ENCODE results near the gene RPH3AL.

- TF ChIP-seq EP300 (IDR thresholded peaks at IDR 0.05; ENCODE audit: borderline replicate concordance in 1 of 2, low read depth in 2 of 2, low read length in 2 of 2): no peak
- TF ChIP-seq, protein P1, sequence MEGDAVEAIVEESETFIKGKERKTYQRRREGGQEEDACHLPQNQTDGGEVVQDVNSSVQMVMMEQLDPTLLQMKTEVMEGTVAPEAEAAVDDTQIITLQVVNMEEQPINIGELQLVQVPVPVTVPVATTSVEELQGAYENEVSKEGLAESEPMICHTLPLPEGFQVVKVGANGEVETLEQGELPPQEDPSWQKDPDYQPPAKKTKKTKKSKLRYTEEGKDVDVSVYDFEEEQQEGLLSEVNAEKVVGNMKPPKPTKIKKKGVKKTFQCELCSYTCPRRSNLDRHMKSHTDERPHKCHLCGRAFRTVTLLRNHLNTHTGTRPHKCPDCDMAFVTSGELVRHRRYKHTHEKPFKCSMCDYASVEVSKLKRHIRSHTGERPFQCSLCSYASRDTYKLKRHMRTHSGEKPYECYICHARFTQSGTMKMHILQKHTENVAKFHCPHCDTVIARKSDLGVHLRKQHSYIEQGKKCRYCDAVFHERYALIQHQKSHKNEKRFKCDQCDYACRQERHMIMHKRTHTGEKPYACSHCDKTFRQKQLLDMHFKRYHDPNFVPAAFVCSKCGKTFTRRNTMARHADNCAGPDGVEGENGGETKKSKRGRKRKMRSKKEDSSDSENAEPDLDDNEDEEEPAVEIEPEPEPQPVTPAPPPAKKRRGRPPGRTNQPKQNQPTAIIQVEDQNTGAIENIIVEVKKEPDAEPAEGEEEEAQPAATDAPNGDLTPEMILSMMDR (IDR thresholded peaks at IDR 0.05; ENCODE audit: control extremely low read depth in 1 of 3, insufficient read depth in 1 of 3, low read depth in 1 of 3, low read length in 3 of 3): no peak
- no peak for TF ChIP-seq SUZ12 (IDR thresholded peaks at IDR 0.05; ENCODE audit: low read length)
- no peak for TF ChIP-seq YY1 (IDR thresholded peaks at IDR 0.05; ENCODE audit: low read depth, low read length)
- TF ChIP-seq RNF2 (IDR thresholded peaks at IDR 0.05; ENCODE audit: borderline replicate concordance, low read depth, low read length, missing control alignments, poor library complexity, severe bottlenecking): no peak
- no peak for TF ChIP-seq EZH2 (IDR thresholded peaks at IDR 0.05; ENCODE audit: low read depth, low read length, severe bottlenecking)
- no peak for TF ChIP-seq SP1 (IDR thresholded peaks at IDR 0.05; ENCODE audit: low read depth, low read length)
- TF ChIP-seq SIN3A (conservative IDR thresholded peaks at IDR 0.05 in 1 of 2, IDR thresholded peaks at IDR 0.05 in 1 of 2; ENCODE audit: low read depth in 1 of 2, low read length in 2 of 2): no peak
- no peak for TF ChIP-seq NRF1 (IDR thresholded peaks at IDR 0.05; ENCODE audit: low read depth, low read length)
- no peak for TF ChIP-seq MAFK (IDR thresholded peaks at IDR 0.05; ENCODE audit: low read depth, low read length)
- no peak for TF ChIP-seq TBP (IDR thresholded peaks at IDR 0.05; ENCODE audit: low read depth, low read length)
- no peak for TF ChIP-seq TAF1 (IDR thresholded peaks at IDR 0.05; ENCODE audit: low read depth, low read length)
- no peak for TF ChIP-seq ZNF274 (IDR thresholded peaks at IDR 0.05; ENCODE audit: borderline replicate concordance, extremely low read depth, low read length)
- TF ChIP-seq, protein P2, sequence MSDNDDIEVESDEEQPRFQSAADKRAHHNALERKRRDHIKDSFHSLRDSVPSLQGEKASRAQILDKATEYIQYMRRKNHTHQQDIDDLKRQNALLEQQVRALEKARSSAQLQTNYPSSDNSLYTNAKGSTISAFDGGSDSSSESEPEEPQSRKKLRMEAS (IDR thresholded peaks at IDR 0.05): no peak
Measured at GRCh38 chr17:343211-343610, 9.4 kb downstream of the RPH3AL start.

All from H1 (cell line).